ENCODE results near the gene GNB4.

The GNB4 gene

DNA sequence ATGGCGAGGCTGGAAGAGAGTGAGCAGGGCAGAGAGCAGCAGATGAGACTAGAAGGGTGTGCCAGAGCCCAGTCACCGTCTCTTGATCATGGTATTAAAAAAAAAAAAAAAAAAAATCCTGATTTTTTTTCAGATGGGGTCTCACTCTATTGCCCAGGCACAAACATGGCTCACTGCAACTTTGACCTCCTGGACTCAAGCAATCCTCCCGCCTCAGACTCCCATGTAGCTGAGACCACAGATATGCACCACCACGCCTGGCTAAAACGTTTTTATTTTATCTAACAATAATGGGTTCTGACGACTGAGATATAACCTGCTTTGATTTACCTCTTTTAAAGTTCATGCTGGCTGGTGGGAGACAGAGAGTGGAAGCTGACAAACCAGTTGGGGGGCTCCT lies 4.0 kb downstream of the GNB4 start:
- no peak overlapping the region for H3K4me3 ChIP-seq (replicated peaks in 1 of 2; ENCODE audit: low read depth in 2 of 2, low read length in 2 of 2)
- DNase-seq (ENCODE audit: low read depth in 2 of 2), result no peak
- TF ChIP-seq, protein P1, sequence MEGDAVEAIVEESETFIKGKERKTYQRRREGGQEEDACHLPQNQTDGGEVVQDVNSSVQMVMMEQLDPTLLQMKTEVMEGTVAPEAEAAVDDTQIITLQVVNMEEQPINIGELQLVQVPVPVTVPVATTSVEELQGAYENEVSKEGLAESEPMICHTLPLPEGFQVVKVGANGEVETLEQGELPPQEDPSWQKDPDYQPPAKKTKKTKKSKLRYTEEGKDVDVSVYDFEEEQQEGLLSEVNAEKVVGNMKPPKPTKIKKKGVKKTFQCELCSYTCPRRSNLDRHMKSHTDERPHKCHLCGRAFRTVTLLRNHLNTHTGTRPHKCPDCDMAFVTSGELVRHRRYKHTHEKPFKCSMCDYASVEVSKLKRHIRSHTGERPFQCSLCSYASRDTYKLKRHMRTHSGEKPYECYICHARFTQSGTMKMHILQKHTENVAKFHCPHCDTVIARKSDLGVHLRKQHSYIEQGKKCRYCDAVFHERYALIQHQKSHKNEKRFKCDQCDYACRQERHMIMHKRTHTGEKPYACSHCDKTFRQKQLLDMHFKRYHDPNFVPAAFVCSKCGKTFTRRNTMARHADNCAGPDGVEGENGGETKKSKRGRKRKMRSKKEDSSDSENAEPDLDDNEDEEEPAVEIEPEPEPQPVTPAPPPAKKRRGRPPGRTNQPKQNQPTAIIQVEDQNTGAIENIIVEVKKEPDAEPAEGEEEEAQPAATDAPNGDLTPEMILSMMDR (IDR thresholded peaks at IDR 0.05; ENCODE audit: low read depth, low read length), result no peak

DNA sequence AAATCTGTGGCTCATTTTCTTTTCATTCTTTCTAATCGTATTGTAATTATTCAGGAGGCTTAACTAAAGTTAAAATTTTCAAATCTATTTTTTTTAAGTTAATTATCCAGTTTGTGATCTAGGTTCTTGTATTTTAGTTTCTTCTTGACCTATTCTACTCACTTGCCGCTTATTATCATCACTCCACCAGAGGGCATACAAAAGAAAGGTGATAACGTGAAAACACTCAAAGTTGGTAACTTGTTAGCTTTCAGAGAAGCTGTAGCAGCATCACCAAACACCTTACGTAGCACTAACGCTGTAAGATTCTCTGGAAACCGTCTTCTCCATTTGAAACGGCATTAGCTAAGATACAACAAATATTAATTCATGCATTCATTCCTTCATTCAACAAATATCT lies 4.8 kb downstream of the GNB4 start:
- peak; percentile 49 to 50 for DNase-seq (ENCODE audit: low read depth in 2 of 2)
- H3K4me3 ChIP-seq (replicated peaks in 1 of 2; ENCODE audit: low read depth in 2 of 2, low read length in 2 of 2), result no peak overlapping the region
- TF ChIP-seq, protein P1 (IDR thresholded peaks at IDR 0.05; ENCODE audit: low read depth, low read length), result peak; percentile 32

DNA sequence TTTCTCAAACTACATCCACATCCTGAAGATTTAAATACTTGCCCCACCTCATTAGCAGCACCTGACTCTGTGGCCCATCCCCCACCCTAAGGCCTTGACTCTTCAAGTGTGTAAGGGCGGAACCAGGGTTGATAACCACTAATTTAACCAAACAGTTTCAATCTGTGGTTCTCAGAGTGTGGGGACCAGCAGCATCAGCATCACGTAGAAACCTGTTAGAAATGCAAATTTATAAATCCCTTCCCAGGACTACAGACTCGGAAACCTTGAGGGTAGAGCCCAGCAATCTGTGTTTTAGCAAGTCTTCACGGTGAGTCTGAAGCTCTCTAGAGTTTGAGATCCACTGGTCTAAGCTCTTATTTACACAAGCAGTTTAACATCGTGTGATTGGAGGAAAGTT lies 12.4 kb downstream of the GNB4 start:
- TF ChIP-seq, protein P1 (IDR thresholded peaks at IDR 0.05; ENCODE audit: low read depth, low read length), result no peak
- DNase-seq (ENCODE audit: low read depth in 2 of 2), result no peak

DNA sequence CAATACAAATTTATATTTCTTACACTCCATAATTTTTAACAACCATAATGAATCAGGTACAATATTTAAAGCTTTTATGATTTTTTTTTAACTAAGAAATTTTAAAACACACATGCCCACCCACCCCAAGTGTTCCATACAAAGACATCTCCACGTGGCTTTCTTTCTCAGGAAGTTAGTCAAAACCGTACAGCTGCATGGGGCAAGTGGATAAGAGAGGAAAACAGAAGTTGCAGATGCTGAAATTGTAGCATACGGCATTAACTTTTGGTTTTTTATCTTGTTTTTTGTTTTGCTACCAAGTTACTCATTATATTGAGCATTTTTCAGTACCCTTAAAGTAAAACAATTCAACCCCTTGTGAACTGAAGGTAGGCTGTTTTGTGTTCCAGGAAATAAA lies 14.8 kb downstream of the GNB4 start:
- TF ChIP-seq, protein P1 (IDR thresholded peaks at IDR 0.05; ENCODE audit: low read depth, low read length), result no peak
- DNase-seq (ENCODE audit: low read depth in 2 of 2), result no peak
- no peak overlapping the region for H3K4me3 ChIP-seq (replicated peaks in 1 of 2; ENCODE audit: low read depth in 2 of 2, low read length in 2 of 2)

More for the DNA sequence above, 12.4 kb downstream of the GNB4 start:
- no peak overlapping the region for H3K4me3 ChIP-seq (replicated peaks in 1 of 2; ENCODE audit: low read depth in 2 of 2, low read length in 2 of 2)

DNA sequence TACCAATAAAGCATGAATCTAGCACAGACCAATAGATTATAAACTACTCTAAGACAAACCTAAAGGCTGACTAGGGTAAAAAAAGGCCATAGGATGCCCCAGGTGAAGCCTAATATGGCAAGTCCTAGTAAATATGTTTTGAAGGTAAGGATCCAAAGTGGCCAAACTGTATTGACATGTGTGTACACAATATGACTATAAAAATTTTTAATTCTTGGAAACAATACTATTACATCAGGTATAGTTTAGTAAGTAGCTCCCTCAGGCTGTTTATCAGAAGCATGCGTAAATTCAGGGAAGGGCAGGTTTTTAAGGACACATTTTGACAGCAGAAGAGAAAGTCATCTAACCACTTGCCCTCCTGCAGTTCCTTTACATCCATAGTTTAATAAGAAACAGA lies 18.8 kb downstream of the GNB4 start:
- H3K4me3 ChIP-seq (replicated peaks in 1 of 2; ENCODE audit: low read depth in 2 of 2, low read length in 2 of 2), result no peak overlapping the region
- DNase-seq (ENCODE audit: low read depth in 2 of 2), result no peak
- TF ChIP-seq, protein P1 (IDR thresholded peaks at IDR 0.05; ENCODE audit: low read depth, low read length), result no peak

DNA sequence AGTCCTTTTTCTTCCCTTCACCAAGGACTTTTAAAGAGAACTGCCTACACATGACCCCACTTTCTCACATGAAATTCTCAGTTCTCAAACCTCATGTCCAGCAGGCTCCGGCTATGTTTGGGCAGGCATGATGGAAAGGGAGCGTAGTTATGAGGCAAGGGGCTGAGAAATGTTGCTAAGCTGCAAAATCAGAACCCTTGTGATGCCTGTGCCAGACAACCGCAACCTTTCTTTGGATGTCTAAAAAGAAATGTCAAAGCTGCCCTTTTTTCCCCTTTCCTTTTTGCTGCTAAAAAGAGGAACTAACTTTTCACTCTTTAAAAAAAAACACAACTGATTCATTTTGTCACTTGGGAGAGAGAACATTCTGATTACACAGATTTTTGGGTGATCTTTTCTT lies 19.2 kb downstream of the GNB4 start:
- no peak overlapping the region for H3K4me3 ChIP-seq (replicated peaks in 1 of 2; ENCODE audit: low read depth in 2 of 2, low read length in 2 of 2)

More for the DNA sequence above, 19.2 kb downstream of the GNB4 start:
- peak in 1 of 2 donors; percentile 19 for DNase-seq (ENCODE audit: low read depth in 2 of 2)
- TF ChIP-seq, protein P1 (IDR thresholded peaks at IDR 0.05; ENCODE audit: low read depth, low read length), result no peak

Measured in cardiac fibroblast (primary cell).